OCI-LY7 (cell line): ENCODE results near the gene SLC39A10. TPM values are rescaled to one million over a fixed set of nuclear protein-coding genes. Genes with fewer than 3 reads are reported as not detected.

Experiments used
- BruUV-seq: library from RNA; stranded (reverse); fragments of 400-500 nt; replicated peaks from 2 replicates; lab custom pipeline; 2021; lab: Mats Ljungman, UMichigan
- CTCF ChIA-PET: fragments of 300-600 bp; sonication (Branson Sonifier 250); formaldehyde crosslinking; loops from one replicate; lab custom pipeline; 2022; ENCODE audit warnings: antibody characterized with exemption; ENCODE audit not compliant: unreplicated experiment; lab: Charles Lee
- POLR2A ChIA-PET: fragments of 300-600 bp; sonication (Branson Sonifier 250); formaldehyde crosslinking; loops from one replicate; lab custom pipeline; 2022; ENCODE audit warnings: antibody characterized with exemption; lab: Charles Lee
- DNase-seq: peaks from one replicate; pipeline ENCODE4 v3.0.0-alpha.2; 2015; ENCODE audit warnings: low spot score
- H2AFZ ChIP-seq: fragments of 200-600 bp; sonication (generic), shearing (Covaris generic); 2 replicates; pipeline ENCODE4 v1.6.1; 2014; ENCODE audit warnings: mild to moderate bottlenecking, antibody characterized with exemption, low read length, moderate library complexity
- H3K27ac ChIP-seq: fragments of 200-600 bp; sonication (generic); 2 replicates; pipeline ENCODE4 v1.5.1; 2014; ENCODE audit warnings: mixed run types, low read depth, mild to moderate bottlenecking, moderate library complexity, low read length, inconsistent platforms; ENCODE audit not compliant: poor library complexity, severe bottlenecking
- H3K36me3 ChIP-seq: fragments of 200-600 bp; sonication (generic); 2 replicates; pipeline ENCODE4 v1.6.1; 2014; ENCODE audit warnings: mild to moderate bottlenecking, antibody characterized with exemption, low read length, moderate library complexity, mixed read lengths; ENCODE audit not compliant: insufficient read depth
- H3K4me1 ChIP-seq: fragments of 200-600 bp; sonication (generic); 2 replicates; pipeline ENCODE4 v1.5.1; 2014; ENCODE audit warnings: mild to moderate bottlenecking, low read length; ENCODE audit not compliant: insufficient read depth, poor library complexity, severe bottlenecking
- H3K4me2 ChIP-seq: fragments of 200-600 bp; sonication (generic); 2 replicates; pipeline ENCODE4 v1.6.1; 2014; ENCODE audit warnings: mild to moderate bottlenecking, low read length
- H3K4me3 ChIP-seq: fragments of 200-600 bp; sonication (generic); 2 replicates; pipeline ENCODE4 v1.5.1; 2014; ENCODE audit warnings: mild to moderate bottlenecking, low read depth, low read length; ENCODE audit not compliant: poor library complexity, severe bottlenecking
- H3K79me2 ChIP-seq: fragments of 200-600 bp; sonication (generic); 2 replicates; pipeline ENCODE4 v1.6.1; 2016; ENCODE audit warnings: low read depth, mild to moderate bottlenecking, low read length, moderate library complexity, mixed read lengths; ENCODE audit not compliant: insufficient read depth
- H3K9me2 ChIP-seq: fragments of 200-600 bp; sonication (generic); 2 replicates; pipeline ENCODE4 v1.6.1; 2016; ENCODE audit warnings: mild to moderate bottlenecking, low read length, mixed read lengths; ENCODE audit not compliant: insufficient read depth
- H3K9me3 ChIP-seq: fragments of 200-600 bp; sonication (generic); 2 replicates; pipeline ENCODE4 v1.6.1; 2014; ENCODE audit warnings: mild to moderate bottlenecking, mixed run types, low read length, mixed read lengths
- H4K20me1 ChIP-seq: fragments of 200-600 bp; sonication (generic); 2 replicates; pipeline ENCODE4 v1.6.1; 2014; ENCODE audit warnings: mild to moderate bottlenecking, antibody characterized with exemption, low read length, moderate library complexity, mixed read lengths; ENCODE audit not compliant: insufficient read depth
- EZH2phosphoT487 ChIP-seq: fragments of 200-600 bp; sonication (generic); IDR thresholded peaks from 2 replicates; pipeline ENCODE4 v1.6.1; 2018; ENCODE audit warnings: low read depth, borderline replicate concordance, mild to moderate bottlenecking, mixed run types, antibody characterized with exemption, low read length, moderate library complexity, mixed read lengths
- intact Hi-C: fragments of 100-400 bp; cut with micrococcal nuclease; formaldehyde crosslinking; loops from one replicate; pipeline ENCODE4 v1.10.0; 2022; ENCODE audit not compliant: unreplicated experiment
- total RNA-seq, 2 experiments: library from RNA; depleted of rRNA in 1 of 2; stranded (reverse); fragments of >200 nt in 1 of 2; shearing (Covaris generic) in 1 of 2; gene quantifications; 2 replicates each; pipeline ENCODE4 v1.2.3, GENCODE V29; 2014 to 2022
- TF ChIP-seq, protein P1 (sequence below): fragments of 200-600 bp; sonication (generic); conservative IDR thresholded peaks from 2 replicates; pipeline ENCODE4 v1.5.1; 2014; ENCODE audit warnings: mild to moderate bottlenecking, antibody characterized with exemption, low read length, moderate library complexity, mixed read lengths

Gene SLC39A10
- total RNA-seq, 2 experiments from 2014 or later, result 14.7 to 31.9 TPM

DNA sequence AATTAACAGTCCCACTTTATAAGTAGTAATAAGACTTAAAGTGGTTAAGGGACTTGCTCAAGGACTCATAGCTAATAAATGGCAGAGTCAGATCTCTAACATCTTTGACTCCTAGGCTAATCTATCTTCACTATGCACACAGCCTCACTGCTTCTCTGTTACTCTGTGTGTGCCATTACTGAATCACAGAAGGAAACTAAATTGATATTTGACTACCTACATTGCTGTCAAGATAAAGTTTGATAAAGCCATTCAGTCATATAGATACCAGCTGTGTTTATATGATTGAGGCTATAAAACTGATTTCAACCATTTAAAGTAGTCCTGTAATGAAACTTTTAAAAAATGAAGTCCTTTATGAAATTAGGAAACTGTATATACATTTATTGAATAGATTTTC, 10.9 kb downstream of the SLC39A10 start:
- no peaks in the 10 kb centered on the region for H3K36me3 ChIP-seq
- ChIA-PET POLR2A (interaction anchor here (0.5 to 1.2 kb wide), 4 partner anchors 11 to 1224 kb away, joined by 3 to 5 read pairs (median 3); no protein-coding TSS in a partner anchor), CTCF (no interaction called here)
- DNase-seq, result no peak
- H3K4me3 ChIP-seq, result no peak overlapping the region
- H3K79me2 ChIP-seq, result no peaks in the 10 kb centered on the region
- H4K20me1 ChIP-seq, result no peaks in the 10 kb centered on the region
- no TSS peak for BruUV-seq
- H3K4me2 ChIP-seq, result no peak overlapping the region
- no peaks in the 10 kb centered on the region for H3K9me3 ChIP-seq
- H3K4me1 ChIP-seq, result peaks cover 7% of the 10 kb centered on the region
- TF ChIP-seq, protein P1, sequence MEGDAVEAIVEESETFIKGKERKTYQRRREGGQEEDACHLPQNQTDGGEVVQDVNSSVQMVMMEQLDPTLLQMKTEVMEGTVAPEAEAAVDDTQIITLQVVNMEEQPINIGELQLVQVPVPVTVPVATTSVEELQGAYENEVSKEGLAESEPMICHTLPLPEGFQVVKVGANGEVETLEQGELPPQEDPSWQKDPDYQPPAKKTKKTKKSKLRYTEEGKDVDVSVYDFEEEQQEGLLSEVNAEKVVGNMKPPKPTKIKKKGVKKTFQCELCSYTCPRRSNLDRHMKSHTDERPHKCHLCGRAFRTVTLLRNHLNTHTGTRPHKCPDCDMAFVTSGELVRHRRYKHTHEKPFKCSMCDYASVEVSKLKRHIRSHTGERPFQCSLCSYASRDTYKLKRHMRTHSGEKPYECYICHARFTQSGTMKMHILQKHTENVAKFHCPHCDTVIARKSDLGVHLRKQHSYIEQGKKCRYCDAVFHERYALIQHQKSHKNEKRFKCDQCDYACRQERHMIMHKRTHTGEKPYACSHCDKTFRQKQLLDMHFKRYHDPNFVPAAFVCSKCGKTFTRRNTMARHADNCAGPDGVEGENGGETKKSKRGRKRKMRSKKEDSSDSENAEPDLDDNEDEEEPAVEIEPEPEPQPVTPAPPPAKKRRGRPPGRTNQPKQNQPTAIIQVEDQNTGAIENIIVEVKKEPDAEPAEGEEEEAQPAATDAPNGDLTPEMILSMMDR, result no peak
- intact Hi-C loops, result no loop called here
- H3K27ac ChIP-seq, result no peak overlapping the region
- H3K9me2 ChIP-seq, result no peaks in the 10 kb centered on the region
- no peak overlapping the region for H2AFZ ChIP-seq

DNA sequence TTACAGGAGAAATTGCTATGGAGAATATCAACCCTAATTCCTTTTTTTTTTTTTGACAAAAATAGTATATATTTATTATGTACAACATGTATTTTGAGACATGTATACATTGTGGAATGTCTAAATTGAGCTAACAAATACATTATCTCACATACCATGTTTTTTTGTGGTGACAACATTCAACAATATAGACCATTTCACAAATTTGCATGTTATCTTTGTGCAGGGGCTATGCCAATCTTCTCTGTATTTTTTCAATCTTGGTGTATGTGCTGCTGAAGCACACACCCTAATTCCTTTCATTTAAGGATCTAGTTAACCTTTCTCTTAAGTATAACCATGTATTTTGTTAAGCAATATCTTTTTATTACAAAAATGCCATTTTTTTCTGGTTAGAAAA, 13.2 kb downstream of the SLC39A10 start:
- POLR2A ChIA-PET, result interaction anchor here (0.5 to 1.5 kb wide), 5 partner anchors 10 to 1431 kb away, joined by 3 to 8 read pairs (median 3); no protein-coding TSS in a partner anchor
- intact Hi-C loops, result no loop called here
- no TSS peak for BruUV-seq

DNA sequence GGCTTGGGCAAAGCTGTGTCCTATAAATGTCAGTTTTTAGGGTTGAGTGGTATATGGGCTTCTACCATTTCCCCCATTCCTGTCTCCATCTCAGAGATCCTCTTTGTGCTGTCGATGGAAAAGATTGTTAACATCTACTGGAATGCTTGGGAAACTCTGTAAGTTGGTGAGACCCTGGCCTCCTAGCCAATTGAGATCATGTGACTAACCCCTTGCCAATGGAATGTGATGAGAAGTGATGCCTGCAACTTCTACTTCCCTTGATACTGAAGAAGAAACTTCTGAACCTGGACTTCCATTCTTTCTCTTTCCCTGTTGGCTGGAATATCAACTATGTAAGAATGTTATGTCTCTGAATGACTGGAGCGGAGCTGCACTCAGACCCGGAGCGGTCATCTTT, 14.5 kb downstream of the SLC39A10 start:
- Histone ChIP-seq H2AFZ (no peak overlapping the region), H3K9me3 (no peaks in the 10 kb centered on the region), H3K27ac (no peak overlapping the region), H3K4me3 (no peak overlapping the region), H3K36me3 (no peaks in the 10 kb centered on the region), H3K4me1 (no peaks in the 10 kb centered on the region), H3K4me2 (no peak overlapping the region), H3K9me2 (no peaks in the 10 kb centered on the region), H3K79me2 (no peaks in the 10 kb centered on the region), H4K20me1 (no peaks in the 10 kb centered on the region)
- DNase-seq, result no peak
- intact Hi-C loops, result no loop called here
- no TSS peak for BruUV-seq
- CTCF ChIA-PET, result no interaction called here
- TF ChIP-seq, protein P1, result no peak
- no peak for TF ChIP-seq EZH2phosphoT487
- POLR2A ChIA-PET, result interaction anchor here (0.9 kb wide), 1 partner anchor 63 kb away, joined by 5 read pairs; no protein-coding TSS in a partner anchor

More for the DNA sequence above, 13.2 kb downstream of the SLC39A10 start:
- TF ChIP-seq, protein P1, result no peak
- no peak for TF ChIP-seq EZH2phosphoT487
- no peaks in the 10 kb centered on the region for H3K9me2 ChIP-seq
- H3K4me3 ChIP-seq, result no peak overlapping the region
- H3K27ac ChIP-seq, result no peak overlapping the region
- CTCF ChIA-PET, result interaction anchor here (0.6 kb wide), 1 partner anchor 135 kb away, joined by 3 read pairs; no protein-coding TSS in a partner anchor
- no peaks in the 10 kb centered on the region for H4K20me1 ChIP-seq
- no peak overlapping the region for H2AFZ ChIP-seq
- H3K4me1 ChIP-seq, result peaks cover 5% of the 10 kb centered on the region
- H3K4me2 ChIP-seq, result no peak overlapping the region
- no peaks in the 10 kb centered on the region for H3K9me3 ChIP-seq
- no peak for DNase-seq
- no peaks in the 10 kb centered on the region for H3K36me3 ChIP-seq
- H3K79me2 ChIP-seq, result no peaks in the 10 kb centered on the region
